ENCODE data around the gene ZNF311.
"Not testable (repeated sequence)": the region's sequence is repeated elsewhere in the genome, so short reads cannot be mapped to it uniquely, and the experiment has no call there.

The ZNF311 gene

GRCh38 chr6:28969129-28969528, 36.0 kb downstream of the ZNF311 start:
- no peak for TF ChIP-seq CTCF (IDR thresholded peaks at IDR 0.05; ENCODE audit: borderline replicate concordance, control extremely low read depth, extremely low read depth, insufficient read depth, missing control alignments)
- in situ Hi-C loops (cut with MboI; ENCODE audit: low sequenced_read_pairs, unreplicated experiment) = no loop called here
- no peak for DNase-seq (ENCODE audit: low spot score)

GRCh38 chr6:28968476-28968875, 36.6 kb downstream of the ZNF311 start:
- no peak for DNase-seq (ENCODE audit: low spot score)
- TF ChIP-seq CTCF (IDR thresholded peaks at IDR 0.05; ENCODE audit: borderline replicate concordance, control extremely low read depth, extremely low read depth, insufficient read depth, missing control alignments) = no peak
- in situ Hi-C loops (cut with MboI; ENCODE audit: low sequenced_read_pairs, unreplicated experiment) = no loop called here

GRCh38 chr6:28965706-28966105, 39.4 kb downstream of the ZNF311 start:
- DNase-seq (ENCODE audit: low spot score) = no peak
- in situ Hi-C loops (cut with MboI; ENCODE audit: low sequenced_read_pairs, unreplicated experiment) = no loop called here
- no peak for TF ChIP-seq CTCF (IDR thresholded peaks at IDR 0.05; ENCODE audit: borderline replicate concordance, control extremely low read depth, extremely low read depth, insufficient read depth, missing control alignments)

- no peak for DNase-seq (ENCODE audit: low spot score)
- TF ChIP-seq CTCF (IDR thresholded peaks at IDR 0.05; ENCODE audit: borderline replicate concordance, control extremely low read depth, extremely low read depth, insufficient read depth, missing control alignments) = no peak
- in situ Hi-C loops (cut with MboI; ENCODE audit: low sequenced_read_pairs, unreplicated experiment) = no loop called here
Measured at GRCh38 chr6:28960846-28961500, 44.1 kb downstream of the ZNF311 start.

GRCh38 chr6:28958561-28959243, 46.4 kb downstream of the ZNF311 start:
- not testable (repeated sequence) for DNase-seq (ENCODE audit: low spot score)

GRCh38 chr6:28957795-28958314, 47.3 kb downstream of the ZNF311 start:
- DNase-seq (ENCODE audit: low spot score); in situ Hi-C loops (cut with MboI; ENCODE audit: low sequenced_read_pairs, unreplicated experiment): not testable (repeated sequence)

More at GRCh38 chr6:28958561-28959243, 46.4 kb downstream of the ZNF311 start:
- in situ Hi-C loops (cut with MboI; ENCODE audit: low sequenced_read_pairs, unreplicated experiment) = not testable (repeated sequence)

GRCh38 chr6:28956331-28956730, 48.8 kb downstream of the ZNF311 start:
- in situ Hi-C loops (cut with MboI; ENCODE audit: low sequenced_read_pairs, unreplicated experiment) = no loop called here
- TF ChIP-seq CTCF (IDR thresholded peaks at IDR 0.05; ENCODE audit: borderline replicate concordance, control extremely low read depth, extremely low read depth, insufficient read depth, missing control alignments) = no peak
- no peak for DNase-seq (ENCODE audit: low spot score)
